ENCODE data around the gene STXBP6.

The STXBP6 gene

DNA sequence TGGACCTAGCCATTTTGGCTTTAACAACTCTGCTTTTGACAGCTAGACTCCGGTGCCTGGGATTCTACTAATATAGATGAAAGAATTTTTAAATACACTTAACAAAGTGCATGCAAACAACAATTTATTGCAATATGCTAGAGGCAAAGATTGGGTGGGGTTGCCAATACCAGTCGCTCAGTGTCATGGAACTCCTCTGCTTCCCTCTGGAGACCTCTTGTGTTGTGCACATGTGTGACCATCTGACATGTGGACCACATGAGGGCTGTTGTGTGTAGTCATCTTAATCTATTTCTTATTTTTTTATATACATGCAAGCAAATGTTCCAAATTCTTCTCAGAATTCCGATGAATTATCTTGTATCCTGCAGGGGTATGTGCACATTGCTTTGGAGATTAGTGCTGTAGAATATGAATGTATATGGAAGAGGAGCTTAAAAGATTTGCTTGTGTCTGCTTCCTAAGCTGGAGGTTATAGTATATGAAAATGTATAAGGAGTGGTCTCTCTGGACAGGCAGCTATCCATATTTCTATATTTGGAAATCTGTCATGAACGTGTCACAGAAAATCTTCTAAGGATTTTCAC, 24.2 kb upstream of the STXBP6 start:
- no peak for DNase-seq (ENCODE audit: low read depth)
- TF ChIP-seq, protein P1, sequence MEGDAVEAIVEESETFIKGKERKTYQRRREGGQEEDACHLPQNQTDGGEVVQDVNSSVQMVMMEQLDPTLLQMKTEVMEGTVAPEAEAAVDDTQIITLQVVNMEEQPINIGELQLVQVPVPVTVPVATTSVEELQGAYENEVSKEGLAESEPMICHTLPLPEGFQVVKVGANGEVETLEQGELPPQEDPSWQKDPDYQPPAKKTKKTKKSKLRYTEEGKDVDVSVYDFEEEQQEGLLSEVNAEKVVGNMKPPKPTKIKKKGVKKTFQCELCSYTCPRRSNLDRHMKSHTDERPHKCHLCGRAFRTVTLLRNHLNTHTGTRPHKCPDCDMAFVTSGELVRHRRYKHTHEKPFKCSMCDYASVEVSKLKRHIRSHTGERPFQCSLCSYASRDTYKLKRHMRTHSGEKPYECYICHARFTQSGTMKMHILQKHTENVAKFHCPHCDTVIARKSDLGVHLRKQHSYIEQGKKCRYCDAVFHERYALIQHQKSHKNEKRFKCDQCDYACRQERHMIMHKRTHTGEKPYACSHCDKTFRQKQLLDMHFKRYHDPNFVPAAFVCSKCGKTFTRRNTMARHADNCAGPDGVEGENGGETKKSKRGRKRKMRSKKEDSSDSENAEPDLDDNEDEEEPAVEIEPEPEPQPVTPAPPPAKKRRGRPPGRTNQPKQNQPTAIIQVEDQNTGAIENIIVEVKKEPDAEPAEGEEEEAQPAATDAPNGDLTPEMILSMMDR (IDR thresholded peaks at IDR 0.05; ENCODE audit: control insufficient read depth, insufficient read depth, low read depth, low read length, missing control alignments) = no peak
- H3K4me3 ChIP-seq (ENCODE audit: control insufficient read depth, low read depth, low read length) = no peak overlapping the region

DNA sequence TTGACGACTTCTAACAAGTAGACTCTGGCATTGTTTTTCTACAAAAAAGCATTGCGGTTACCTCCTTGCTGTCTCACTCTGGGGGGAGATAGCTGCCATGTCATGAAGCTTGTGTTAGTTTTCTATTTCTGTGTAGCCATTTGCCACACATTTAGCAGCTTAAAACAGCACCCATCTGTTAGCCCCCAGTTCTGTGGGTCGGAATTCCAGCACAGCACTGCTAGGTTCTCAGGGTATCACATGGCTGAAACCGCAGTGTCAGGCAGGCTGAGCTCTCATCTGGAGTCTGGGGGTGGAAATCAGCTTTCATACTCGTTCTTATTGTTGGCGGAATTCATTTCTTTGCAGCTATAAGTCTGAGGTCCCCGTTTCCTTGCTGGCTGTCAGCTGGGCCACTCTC, 19.9 kb upstream of the STXBP6 start:
- TF ChIP-seq, protein P1 (IDR thresholded peaks at IDR 0.05; ENCODE audit: control insufficient read depth, insufficient read depth, low read depth, low read length, missing control alignments) = no peak
- no peak for DNase-seq (ENCODE audit: low read depth)
- H3K4me3 ChIP-seq (ENCODE audit: control insufficient read depth, low read depth, low read length) = no peak overlapping the region

GRCh38 chr14:25067600-25067999, 17.7 kb upstream of the STXBP6 start:
- TF ChIP-seq, protein P1 (IDR thresholded peaks at IDR 0.05; ENCODE audit: control insufficient read depth, insufficient read depth, low read depth, low read length, missing control alignments) = no peak
- no peak overlapping the region for H3K4me3 ChIP-seq (ENCODE audit: control insufficient read depth, low read depth, low read length)
- no peak for DNase-seq (ENCODE audit: low read depth)

DNA sequence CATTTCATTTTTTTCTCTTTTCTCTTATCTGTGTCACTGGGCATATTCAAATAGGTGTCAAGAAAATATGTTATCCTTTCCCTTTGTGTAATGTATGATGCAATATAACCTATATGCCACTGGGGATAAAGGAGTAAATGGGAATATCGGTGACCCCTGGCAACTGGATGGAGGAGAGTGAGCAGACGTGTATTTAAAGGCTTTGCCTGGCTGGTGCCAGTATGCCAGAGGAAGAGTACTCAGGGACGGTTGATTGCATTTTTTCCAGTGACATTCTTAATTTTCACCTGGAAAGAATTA, 12.0 kb upstream of the STXBP6 start:
- H3K4me3 ChIP-seq (ENCODE audit: control insufficient read depth, low read depth, low read length) = no peak overlapping the region
- TF ChIP-seq, protein P1 (IDR thresholded peaks at IDR 0.05; ENCODE audit: control insufficient read depth, insufficient read depth, low read depth, low read length, missing control alignments) = no peak
- DNase-seq (ENCODE audit: low read depth) = no peak

DNA sequence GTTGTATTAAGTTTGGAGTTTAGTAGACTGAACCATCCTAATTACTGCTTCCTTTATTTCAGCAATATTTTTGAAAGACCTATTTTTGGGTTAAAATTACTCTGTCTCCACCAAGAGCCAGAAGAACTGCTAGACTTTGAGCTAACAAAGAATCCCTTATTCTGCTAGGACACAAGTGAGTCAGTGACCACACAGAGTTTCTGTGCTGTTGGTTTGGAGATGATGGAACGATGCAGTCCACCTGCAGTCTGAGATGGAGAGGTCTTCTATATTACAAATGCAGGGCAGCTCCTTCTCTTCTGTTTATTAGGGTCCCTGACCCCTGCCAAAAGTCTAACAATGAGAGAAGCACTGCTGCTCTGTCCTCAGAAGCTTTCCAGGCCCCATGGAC, 6.7 kb upstream of the STXBP6 start:
- no peak for DNase-seq (ENCODE audit: low read depth)
- TF ChIP-seq, protein P1 (IDR thresholded peaks at IDR 0.05; ENCODE audit: control insufficient read depth, insufficient read depth, low read depth, low read length, missing control alignments) = no peak
- no peak overlapping the region for H3K4me3 ChIP-seq (ENCODE audit: control insufficient read depth, low read depth, low read length)

- H3K4me3 ChIP-seq (ENCODE audit: control insufficient read depth, low read depth, low read length) = no peak overlapping the region
- TF ChIP-seq, protein P1 (IDR thresholded peaks at IDR 0.05; ENCODE audit: control insufficient read depth, insufficient read depth, low read depth, low read length, missing control alignments) = no peak
- DNase-seq (ENCODE audit: low read depth) = no peak
Observed at GRCh38 chr14:25055992-25056687, 6.2 kb upstream of the STXBP6 start.
